Loucy (cell line): ENCODE data around the gene ARMH3.

Experiments used
- H2AFZ ChIP-seq: fragments of 200-600 bp; sonication (generic); 2 replicates; pipeline ENCODE4 v1.6.0; 2016; ENCODE audit warnings: antibody characterized with exemption, mild to moderate bottlenecking, low read length, moderate library complexity
- H3F3A ChIP-seq: fragments of 200-600 bp; 2 replicates; pipeline ENCODE4 v1.6.0; 2016; ENCODE audit warnings: antibody characterized with exemption, low read depth, mild to moderate bottlenecking
- H3K27me3 ChIP-seq: fragments of 200-600 bp; sonication (generic); 2 replicates; pipeline ENCODE4 v1.6.1; 2014; ENCODE audit warnings: low read length, mild to moderate bottlenecking; ENCODE audit not compliant: insufficient read depth, poor library complexity, severe bottlenecking
- H3K36me3 ChIP-seq: fragments of 200-600 bp; sonication (generic); 2 replicates; pipeline ENCODE4 v1.6.1; 2016; ENCODE audit warnings: low read length; ENCODE audit not compliant: insufficient read depth
- H3K4me1 ChIP-seq: fragments of 200-600 bp; sonication (generic); 2 replicates; pipeline ENCODE4 v1.5.1; 2014; ENCODE audit warnings: low read length, mild to moderate bottlenecking; ENCODE audit not compliant: insufficient read depth, poor library complexity, severe bottlenecking
- H3K4me2 ChIP-seq: fragments of 200-600 bp; sonication (generic); 2 replicates; pipeline ENCODE4 v1.6.0; 2014; ENCODE audit warnings: antibody characterized with exemption, low read length, low read depth, mild to moderate bottlenecking; ENCODE audit not compliant: poor library complexity, severe bottlenecking
- H3K4me3 ChIP-seq: fragments of 200-600 bp; sonication (generic); 2 replicates; pipeline ENCODE4 v1.5.1; 2014; ENCODE audit warnings: low read length, mild to moderate bottlenecking, mixed read lengths; ENCODE audit not compliant: poor library complexity, severe bottlenecking
- H3K79me2 ChIP-seq: fragments of 200-600 bp; sonication (generic); 2 replicates; pipeline ENCODE4 v1.6.1; 2014; ENCODE audit warnings: low read length; ENCODE audit not compliant: insufficient read depth
- H3K9ac ChIP-seq: fragments of 200-600 bp; sonication (generic); 2 replicates; pipeline ENCODE4 v1.6.0; 2014; ENCODE audit warnings: mild to moderate bottlenecking, low read depth, low read length, moderate library complexity; ENCODE audit not compliant: poor library complexity, severe bottlenecking
- H3K9me2 ChIP-seq: fragments of 200-600 bp; sonication (generic); replicated peaks from 2 replicates; pipeline ENCODE4 v1.6.1; 2016; ENCODE audit warnings: low read depth, low read length, mixed read lengths
- H3K9me3 ChIP-seq: fragments of 200-600 bp; sonication (generic); 2 replicates; pipeline ENCODE4 v1.6.1; 2014; ENCODE audit warnings: mild to moderate bottlenecking, antibody characterized with exemption, low read length, low read depth; ENCODE audit not compliant: insufficient read depth
- H4K20me1 ChIP-seq: fragments of 200-600 bp; sonication (generic); 2 replicates; pipeline ENCODE4 v1.6.0; 2014; ENCODE audit warnings: antibody characterized with exemption, low read length, mild to moderate bottlenecking; ENCODE audit not compliant: insufficient read depth, poor library complexity, severe bottlenecking
- CTCF ChIP-seq: fragments of 200-600 bp; sonication (generic); conservative IDR thresholded peaks from 2 replicates; pipeline ENCODE4 v1.5.1; 2014; ENCODE audit warnings: mild to moderate bottlenecking, antibody characterized with exemption, low read length
- EZH2phosphoT487 ChIP-seq: fragments of 200-600 bp; IDR thresholded peaks from 2 replicates; pipeline ENCODE4 v1.6.1; 2018; ENCODE audit warnings: antibody characterized with exemption, mild to moderate bottlenecking, moderate library complexity, borderline replicate concordance

ARMH3 gene

DNA sequence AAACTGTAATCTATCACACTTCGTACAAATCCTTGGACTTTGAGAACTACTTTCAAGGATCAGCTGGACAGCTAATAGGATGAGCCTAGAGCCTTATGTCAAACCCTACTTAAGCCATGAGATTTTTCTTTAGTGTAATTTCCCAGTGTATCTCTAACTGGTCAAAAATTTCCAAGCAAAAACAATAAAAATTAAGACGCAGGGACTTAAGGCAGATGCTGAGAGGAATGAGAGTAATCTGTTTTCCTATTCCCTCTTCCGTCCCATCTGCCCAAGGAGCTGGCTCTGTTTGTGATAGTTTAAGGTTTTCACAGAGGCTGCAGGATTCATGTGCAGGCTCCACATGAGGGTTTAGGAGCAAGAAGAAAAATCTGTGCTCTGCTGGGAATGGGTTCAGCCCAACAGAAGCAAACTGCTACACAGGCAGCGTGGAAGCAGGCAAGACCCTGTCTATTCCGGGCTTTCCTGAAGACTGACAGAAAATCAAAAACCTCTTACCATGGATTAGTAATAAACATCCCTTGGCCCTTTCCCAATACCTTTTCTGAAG, 62.2 kb downstream of the ARMH3 start:
- Histone ChIP-seq H3K79me2 (no peaks in the 10 kb centered on the region), H4K20me1 (no peaks in the 10 kb centered on the region), H3K9me2 (no peaks in the 10 kb centered on the region), H3F3A (no peaks in the 10 kb centered on the region), H3K4me3 (no peak overlapping the region), H3K36me3 (peaks cover 67% of the 10 kb centered on the region; the same call in 1 of the 2 replicates), H3K27me3 (no peaks in the 10 kb centered on the region), H2AFZ (no peak overlapping the region), H3K9me3 (no peaks in the 10 kb centered on the region), H3K4me2 (no peak overlapping the region), H3K4me1 (no peaks in the 10 kb centered on the region), H3K9ac (no peak overlapping the region)
- TF ChIP-seq CTCF: no peak
- TF ChIP-seq EZH2phosphoT487: no peak

GRCh38 chr10:101993221-101993620, 62.8 kb downstream of the ARMH3 start:
- no peak overlapping the region for H2AFZ ChIP-seq
- H3K9ac ChIP-seq: no peak overlapping the region
- H3K27me3 ChIP-seq: no peaks in the 10 kb centered on the region
- no peaks in the 10 kb centered on the region for H3K9me2 ChIP-seq
- no peaks in the 10 kb centered on the region for H3K79me2 ChIP-seq
- H3K9me3 ChIP-seq: no peaks in the 10 kb centered on the region
- no peak overlapping the region for H3K4me3 ChIP-seq
- no peak overlapping the region for H3K4me2 ChIP-seq
- no peaks in the 10 kb centered on the region for H3F3A ChIP-seq
- no peak for TF ChIP-seq CTCF
- no peak for TF ChIP-seq EZH2phosphoT487
- no peaks in the 10 kb centered on the region for H4K20me1 ChIP-seq
- H3K36me3 ChIP-seq: peaks cover 66% of the 10 kb centered on the region; the same call in 1 of the 2 replicates
- H3K4me1 ChIP-seq: no peaks in the 10 kb centered on the region

DNA sequence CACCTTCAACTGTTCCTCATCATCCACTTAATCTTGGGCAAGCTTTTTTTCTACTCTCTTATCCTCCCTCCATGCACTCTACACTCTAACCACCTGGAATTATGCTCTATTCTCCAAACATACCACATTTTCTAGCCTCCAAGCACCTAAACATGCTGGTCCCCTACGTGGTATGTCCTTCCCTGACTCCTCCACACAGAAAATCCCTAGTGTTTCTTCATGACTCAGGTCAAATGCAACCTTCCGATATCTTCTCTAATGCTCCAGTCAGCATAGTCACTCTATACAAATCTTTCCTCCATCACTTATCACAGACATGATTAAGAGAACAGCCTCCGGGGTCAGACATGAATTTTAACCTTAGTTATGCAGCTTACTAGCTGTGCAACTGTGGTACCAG, 68.8 kb downstream of the ARMH3 start:
- no peaks in the 10 kb centered on the region for H3K9me2 ChIP-seq
- TF ChIP-seq CTCF (no peak), EZH2phosphoT487 (no peak)
- H3K4me2 ChIP-seq: no peak overlapping the region
- H3K4me1 ChIP-seq: no peaks in the 10 kb centered on the region
- no peaks in the 10 kb centered on the region for H3K79me2 ChIP-seq
- no peak overlapping the region for H2AFZ ChIP-seq
- H3K9me3 ChIP-seq: no peaks in the 10 kb centered on the region
- H3K36me3 ChIP-seq: peaks cover 65% of the 10 kb centered on the region; the same call in 1 of the 2 replicates
- no peaks in the 10 kb centered on the region for H3K27me3 ChIP-seq
- H3K9ac ChIP-seq: no peak overlapping the region
- H3F3A ChIP-seq: no peaks in the 10 kb centered on the region
- no peak overlapping the region for H3K4me3 ChIP-seq
- no peaks in the 10 kb centered on the region for H4K20me1 ChIP-seq
